HG03432 (cell line): ENCODE measurements around the gene NEDD4L.

Experiments
- ATAC-seq: cut with Tn5 transposase; IDR thresholded peaks from one replicate; pipeline ENCODE4 v1.9.1; 2021; ENCODE audit warnings: mild to moderate bottlenecking, moderate library complexity; ENCODE audit not compliant: unreplicated experiment

Gene NEDD4L

DNA sequence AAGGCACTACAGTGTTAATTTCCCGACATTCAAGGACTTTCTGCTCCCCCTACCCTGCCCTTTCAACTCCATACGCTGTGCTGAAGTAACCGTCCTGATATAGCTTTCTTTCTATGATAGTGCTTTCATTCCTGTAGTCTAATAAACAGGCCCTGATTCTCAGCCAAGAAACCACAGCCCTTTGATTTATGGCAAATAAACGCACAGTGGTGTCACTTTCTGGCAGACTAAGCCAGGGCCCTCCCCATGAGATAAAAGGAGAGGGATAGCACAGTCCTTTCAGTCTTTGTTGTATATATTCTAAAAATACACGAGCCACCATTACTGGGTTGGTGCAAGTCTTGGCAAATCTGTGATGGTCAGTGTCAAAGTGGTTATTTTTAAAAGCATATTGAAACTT, 293.7 kb downstream of the NEDD4L start:
- no peak for ATAC-seq

GRCh38 chr18:58338141-58338540, 294.1 kb downstream of the NEDD4L start:
- ATAC-seq, result no peak

DNA sequence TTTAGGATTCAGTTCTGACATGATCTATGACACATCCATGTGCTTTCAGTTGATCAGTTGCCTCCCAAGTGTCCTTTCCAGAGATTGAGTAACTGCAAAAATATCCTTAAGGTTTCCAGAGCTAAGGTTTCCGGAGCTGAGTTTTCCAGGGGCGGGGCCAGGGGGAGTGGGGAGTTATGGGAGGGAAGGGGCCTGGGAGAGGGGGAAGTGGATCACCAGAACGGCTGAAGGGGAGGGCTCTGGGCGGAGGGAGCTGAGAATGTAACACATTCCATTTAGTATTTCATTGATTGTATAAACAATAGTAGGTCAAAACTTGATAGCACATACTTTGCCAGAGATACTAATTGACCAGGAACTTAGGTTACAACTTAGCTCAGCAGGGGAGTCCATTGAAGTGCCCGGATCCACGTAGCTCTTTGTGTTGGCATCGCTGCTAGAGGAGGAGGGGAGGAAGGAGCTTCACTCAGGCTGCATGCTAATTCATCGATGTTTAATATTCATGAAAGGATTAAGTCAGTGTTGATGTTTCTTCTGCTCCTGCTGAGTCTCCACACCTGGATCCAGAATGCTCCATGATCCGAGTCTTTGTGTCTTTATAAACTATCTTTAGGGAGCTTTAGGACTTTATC, 295.1 kb downstream of the NEDD4L start:
- no peak for ATAC-seq

DNA sequence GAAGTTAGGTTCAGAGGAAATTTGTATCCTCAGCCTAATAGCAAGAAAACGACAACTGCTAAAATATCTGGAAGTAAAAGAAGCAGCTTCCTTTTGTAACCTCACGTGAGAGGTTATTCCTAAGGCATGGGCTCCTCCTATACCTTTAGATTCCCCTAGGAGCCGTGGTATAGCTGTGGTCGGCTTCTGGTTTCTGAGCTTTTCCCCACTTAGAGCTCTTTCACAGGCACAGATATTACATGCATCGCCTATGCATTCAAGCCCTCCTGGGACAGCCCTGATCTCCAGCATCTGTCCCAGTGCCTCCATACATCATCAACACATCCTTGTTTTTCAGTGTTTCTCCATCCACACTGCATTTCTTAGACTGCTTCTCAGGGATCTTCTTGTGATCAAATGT, 295.9 kb downstream of the NEDD4L start:
- ATAC-seq, result no peak

GRCh38 chr18:58341916-58342315, 297.9 kb downstream of the NEDD4L start:
- no peak for ATAC-seq

- ATAC-seq, result no peak
These were observed 300.1 kb downstream of the NEDD4L start for GRCh38 chr18:58344080-58344670.

DNA sequence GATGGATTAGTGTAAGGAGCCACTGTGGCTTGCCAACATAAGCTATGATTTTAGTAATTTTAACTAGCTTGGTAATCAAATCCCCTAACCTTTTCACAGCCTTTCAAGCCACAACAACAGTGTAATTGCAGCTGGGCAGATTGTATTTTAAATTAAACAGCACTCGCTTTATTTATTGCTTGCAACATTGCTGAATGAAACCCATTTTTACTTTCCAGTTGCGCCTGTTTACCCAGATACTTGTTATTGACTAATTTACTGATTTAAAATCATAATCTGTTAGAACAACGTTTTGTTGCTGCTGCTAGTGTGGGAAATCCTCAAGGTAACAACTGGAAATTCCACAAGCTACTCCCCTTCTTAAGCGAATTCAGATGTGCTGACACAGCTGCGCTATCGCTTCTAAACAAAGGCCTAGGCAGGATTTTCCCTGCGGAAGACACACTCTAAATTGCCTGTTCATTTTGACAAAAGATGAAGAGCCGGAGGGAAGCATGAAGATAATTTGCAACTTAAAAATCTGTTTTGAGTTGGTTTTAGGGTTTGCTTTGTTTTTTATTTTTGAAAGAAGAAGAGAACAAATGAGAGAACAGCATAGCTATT, 300.9 kb downstream of the NEDD4L start:
- no peak for ATAC-seq

DNA sequence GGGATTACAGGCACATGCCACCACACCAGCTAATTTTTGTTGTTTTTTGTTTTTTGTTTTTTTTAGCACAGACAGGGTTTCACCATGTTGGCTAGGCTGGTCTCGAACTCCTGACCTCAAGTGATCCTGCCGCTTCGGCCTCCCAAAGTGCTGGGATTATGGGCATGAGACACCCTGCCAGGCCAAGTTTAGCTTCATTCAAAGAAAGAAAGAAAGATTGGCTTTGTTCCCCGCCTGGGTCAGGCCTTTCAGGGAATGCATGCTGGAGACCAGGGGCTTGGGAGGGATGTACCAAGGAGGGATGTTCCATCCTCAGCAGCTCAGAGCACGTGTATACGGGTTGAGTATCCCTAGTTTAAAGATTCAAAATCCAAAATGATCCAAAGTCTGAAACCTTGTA, 301.8 kb downstream of the NEDD4L start:
- ATAC-seq, result no peak

- no peak for ATAC-seq
These were observed 303.1 kb downstream of the NEDD4L start for GRCh38 chr18:58347135-58347534.

DNA sequence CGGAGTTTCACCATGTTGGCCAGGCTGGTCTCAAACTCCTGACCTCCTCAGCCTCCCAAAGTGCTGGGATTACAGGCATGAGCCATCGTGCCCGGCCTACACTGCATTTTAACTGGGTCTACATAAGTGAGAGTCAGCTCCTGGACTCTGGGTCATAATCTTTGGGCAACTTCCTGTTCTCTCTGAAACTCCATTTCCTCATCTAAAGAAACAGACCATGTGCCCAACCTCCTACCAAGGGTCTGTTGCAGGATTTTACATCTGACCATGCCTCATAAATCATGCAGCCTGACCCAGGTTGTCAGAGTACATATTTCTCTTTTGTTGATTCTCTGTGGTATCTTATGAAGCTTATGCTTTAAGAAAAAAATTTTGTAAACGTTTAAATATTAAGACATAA, 304.5 kb downstream of the NEDD4L start:
- ATAC-seq, result no peak

GRCh38 chr18:58348951-58349350, 304.9 kb downstream of the NEDD4L start:
- ATAC-seq, result no peak

- ATAC-seq, result no peak
These were observed 305.6 kb downstream of the NEDD4L start for GRCh38 chr18:58349650-58350049.

DNA sequence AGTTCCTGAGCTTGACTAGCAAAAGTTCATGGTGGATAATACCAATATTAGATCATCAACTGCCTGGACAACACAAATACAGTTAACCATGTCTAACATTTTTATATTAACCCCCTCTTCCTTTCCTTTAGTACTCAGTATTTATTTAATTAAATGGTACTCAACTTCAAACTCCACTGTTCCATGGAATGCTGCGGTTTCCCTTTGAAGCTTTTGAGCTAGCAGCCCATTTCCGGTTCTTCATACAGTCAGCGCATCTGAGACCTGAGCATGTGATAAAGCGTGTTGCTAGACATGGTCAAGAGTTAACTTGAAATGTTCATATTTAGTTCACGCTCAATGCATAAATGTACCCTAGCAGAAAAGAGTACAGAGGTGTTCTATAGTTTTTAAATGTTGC, 306.5 kb downstream of the NEDD4L start:
- no peak for ATAC-seq

GRCh38 chr18:58351776-58352175, 307.8 kb downstream of the NEDD4L start:
- ATAC-seq, result no peak

DNA sequence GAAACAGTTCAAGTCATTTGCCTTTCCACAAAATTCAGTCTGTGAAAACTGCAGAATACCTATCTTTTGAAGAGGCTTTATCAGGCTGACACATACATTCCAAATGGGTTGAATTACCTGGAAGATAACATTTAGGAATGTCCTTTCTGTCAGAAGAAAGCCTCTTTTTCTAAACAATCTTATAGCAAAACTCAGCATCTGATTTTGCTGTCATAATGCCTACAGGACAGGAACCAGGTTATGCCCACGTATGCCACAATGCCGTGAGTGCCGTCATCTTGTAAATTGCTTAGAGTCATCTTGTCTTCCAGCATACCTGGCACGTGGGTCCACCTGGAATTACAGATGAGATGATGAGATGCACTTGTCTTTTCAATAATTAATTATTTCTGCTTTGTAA, 309.6 kb downstream of the NEDD4L start:
- no peak for ATAC-seq

DNA sequence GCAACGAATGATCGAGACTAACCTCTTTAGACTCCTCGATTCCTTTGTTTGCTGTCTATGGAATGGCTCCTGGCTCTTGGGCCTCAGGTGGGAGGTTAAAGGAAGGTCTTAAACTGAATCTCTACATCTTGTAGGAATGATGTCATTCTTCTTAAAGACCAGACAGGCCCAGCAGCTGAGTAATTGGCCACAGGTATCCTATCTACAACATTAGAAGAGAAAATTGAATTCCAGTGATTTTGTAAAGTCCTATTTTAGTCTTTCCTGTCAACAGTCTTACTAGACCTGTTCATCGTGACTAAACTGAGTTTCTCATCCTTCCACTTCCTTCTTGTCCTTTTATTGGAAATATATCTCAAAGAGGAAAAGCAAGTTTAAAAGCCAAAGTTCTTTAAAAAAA, 310.0 kb downstream of the NEDD4L start:
- ATAC-seq, result no peak

GRCh38 chr18:58354791-58355190, 310.8 kb downstream of the NEDD4L start:
- ATAC-seq, result no peak

- no peak for ATAC-seq
These were observed 311.2 kb downstream of the NEDD4L start for GRCh38 chr18:58355243-58355642.

DNA sequence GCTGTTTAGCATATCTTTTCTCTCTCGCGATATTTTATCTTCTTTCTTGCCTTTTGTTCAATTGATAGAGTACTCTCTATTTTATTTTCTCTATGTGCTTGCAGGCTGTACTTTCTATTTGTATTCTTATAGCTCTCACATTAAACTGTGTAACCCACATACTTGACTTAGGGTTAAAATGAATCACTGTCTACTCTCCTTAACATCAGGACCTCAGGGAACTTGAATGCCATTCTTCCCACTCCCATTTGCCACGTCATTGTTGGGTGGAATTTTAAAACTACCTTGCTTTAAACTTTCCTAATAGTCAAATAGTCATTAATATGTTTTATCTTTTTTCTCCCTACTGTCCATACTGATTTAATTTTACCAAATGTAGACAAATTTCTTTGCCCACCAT, 315.2 kb downstream of the NEDD4L start:
- no peak for ATAC-seq

DNA sequence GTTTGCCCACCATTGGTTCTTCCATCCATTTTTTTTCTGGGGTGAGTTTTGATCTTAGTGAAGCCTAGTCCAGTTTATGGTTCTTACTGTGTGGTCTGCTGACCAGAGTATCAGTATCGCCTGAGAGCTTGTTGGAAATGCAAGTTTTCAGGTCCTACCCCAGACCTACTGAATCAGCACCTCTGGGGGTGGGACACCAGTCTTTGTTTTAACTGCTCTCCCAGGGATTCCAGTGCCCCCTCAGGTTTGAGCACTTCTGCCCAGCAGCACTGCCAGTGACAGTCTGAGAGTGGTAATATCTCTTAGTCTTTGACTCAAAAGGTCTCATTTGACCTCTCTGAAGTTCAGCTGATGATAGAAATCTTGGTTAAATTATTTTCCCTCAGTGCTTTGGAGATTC, 315.6 kb downstream of the NEDD4L start:
- no peak for ATAC-seq

DNA sequence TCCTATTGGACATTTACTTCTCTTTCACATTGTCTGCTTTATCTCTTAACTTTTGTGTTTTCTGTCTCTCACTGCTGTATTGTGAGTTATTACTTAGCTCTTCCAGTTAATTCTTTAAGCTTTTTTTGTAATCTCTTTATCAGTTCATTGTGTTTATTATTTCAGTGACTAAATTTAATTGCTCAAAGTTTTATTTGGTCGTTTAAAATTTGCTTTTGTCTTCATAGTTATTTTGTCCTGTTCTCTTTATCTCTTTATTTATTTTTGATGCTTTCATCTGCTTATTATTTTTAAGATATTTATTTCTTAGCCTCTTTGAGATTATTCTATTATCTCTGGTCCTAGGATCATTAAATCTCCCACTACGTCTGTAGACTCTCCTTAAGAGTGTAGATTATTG, 316.3 kb downstream of the NEDD4L start:
- no peak for ATAC-seq

- no peak for ATAC-seq
These were observed 317.2 kb downstream of the NEDD4L start for GRCh38 chr18:58361212-58361611.
